ENCODE measurements around the gene CHAF1A.

Gene CHAF1A

GRCh38 chr19:4454747-4455718, 52.6 kb downstream of the CHAF1A start:
- no peak for FAIRE-seq
- TF ChIP-seq CTCF (IDR thresholded peaks at IDR 0.05; ENCODE audit: insufficient read depth, missing control alignments) = no peak
- DNase-seq (ENCODE audit: insufficient read length, low spot score) = no peak

GRCh38 chr19:4455719-4456475, 53.5 kb downstream of the CHAF1A start:
- TF ChIP-seq CTCF (IDR thresholded peaks at IDR 0.05; ENCODE audit: insufficient read depth, missing control alignments) = no peak
- DNase-seq (ENCODE audit: insufficient read length, low spot score) (no peak), FAIRE-seq (no peak)

- FAIRE-seq (no peak), DNase-seq (ENCODE audit: insufficient read length, low spot score) (peak; percentile 91)
- TF ChIP-seq CTCF (IDR thresholded peaks at IDR 0.05; ENCODE audit: insufficient read depth, missing control alignments) = no peak
Observed at GRCh38 chr19:4456476-4456842, 54.0 kb downstream of the CHAF1A start.

GRCh38 chr19:4456843-4457653, 54.6 kb downstream of the CHAF1A start:
- FAIRE-seq (no peak), DNase-seq (ENCODE audit: insufficient read length, low spot score) (peak; percentile 76)
- TF ChIP-seq CTCF (IDR thresholded peaks at IDR 0.05; ENCODE audit: insufficient read depth, missing control alignments) = no peak

- FAIRE-seq = no peak
- no peak for TF ChIP-seq CTCF (IDR thresholded peaks at IDR 0.05; ENCODE audit: insufficient read depth, missing control alignments)
Observed at GRCh38 chr19:4457654-4458395, 55.4 kb downstream of the CHAF1A start, which contains the start of gene UBXN6. UBXN6 (minus strand) TSS chr19:4457794; CDS start chr19:4457697, 97 bp downstream.

GRCh38 chr19:4464815-4465581, 62.6 kb downstream of the CHAF1A start:
- no peak for FAIRE-seq
- TF ChIP-seq CTCF (IDR thresholded peaks at IDR 0.05; ENCODE audit: insufficient read depth, missing control alignments) = no peak
- no peak for DNase-seq (ENCODE audit: insufficient read length, low spot score)

More at GRCh38 chr19:4457654-4458395, 55.4 kb downstream of the CHAF1A start, which contains the start of gene UBXN6:
- DNase-seq (ENCODE audit: insufficient read length, low spot score) = peak; percentile 89
